GM12865 (cell line): Measurements from ENCODE around the gene B4GALT4.

ENCODE experiments used
- DNase-seq: peaks from one replicate; pipeline ENCODE4 v3.0.0; 2010; ENCODE audit warnings: low read depth
- H3K4me3 ChIP-seq: 2 replicates; pipeline ENCODE4 v1.5.1; 2011; ENCODE audit warnings: mild to moderate bottlenecking, low read depth, low read length, control low read depth
- CTCF ChIP-seq: IDR thresholded peaks from 2 replicates; pipeline ENCODE4 v1.5.1; 2011; ENCODE audit warnings: low read length, control low read depth, low read depth, inconsistent platforms; ENCODE audit not compliant: insufficient read depth; ENCODE audit errors: missing control alignments

Gene B4GALT4

GRCh38 chr3:119227070-119227850 is 13.4 kb downstream of the B4GALT4 start:
- TF ChIP-seq CTCF = no peak
- no peak overlapping the region for H3K4me3 ChIP-seq
- DNase-seq = no peak

GRCh38 chr3:119225121-119225520 is 15.6 kb downstream of the B4GALT4 start:
- no peak overlapping the region for H3K4me3 ChIP-seq
- no peak for TF ChIP-seq CTCF
- DNase-seq = no peak

GRCh38 chr3:119223511-119223910 is 17.2 kb downstream of the B4GALT4 start:
- no peak for TF ChIP-seq CTCF
- no peak overlapping the region for H3K4me3 ChIP-seq
- no peak for DNase-seq

GRCh38 chr3:119222391-119222790 is 18.3 kb downstream of the B4GALT4 start:
- TF ChIP-seq CTCF = no peak
- no peak overlapping the region for H3K4me3 ChIP-seq
- no peak for DNase-seq

- no peak overlapping the region for H3K4me3 ChIP-seq
- TF ChIP-seq CTCF = no peak
- no peak for DNase-seq
Measured at GRCh38 chr3:119221779-119222320, 18.8 kb downstream of the B4GALT4 start.

GRCh38 chr3:119220970-119221667 is 19.6 kb downstream of the B4GALT4 start:
- TF ChIP-seq CTCF = no peak
- H3K4me3 ChIP-seq = no peak overlapping the region
- no peak for DNase-seq
